A673 (cell line): ENCODE measurements around the gene ZNF761. TPM values are rescaled to one million over a fixed set of nuclear protein-coding genes. Genes with fewer than 3 reads are reported as not detected.

Experiments
- BruUV-seq: library from RNA; stranded (reverse); fragments of 400-500 nt; replicated peaks from 2 replicates; lab custom pipeline; 2021; lab: Mats Ljungman, UMichigan
- CTCF ChIA-PET: fragments of 300-600 bp; sonication (Branson Sonifier 250); formaldehyde crosslinking; loops from one replicate; lab custom pipeline; 2022; ENCODE audit warnings: antibody characterized with exemption; lab: Charles Lee
- POLR2A ChIA-PET: fragments of 300-600 bp; sonication (Branson Sonifier 250); formaldehyde crosslinking; loops from one replicate; lab custom pipeline; 2022; ENCODE audit warnings: antibody characterized with exemption; ENCODE audit not compliant: low non-redundant PET; lab: Charles Lee
- DNase-seq: peaks from one replicate; pipeline ENCODE4 v3.0.0-alpha.2; 2015; ENCODE audit warnings: low spot score
- H3K27ac ChIP-seq: fragments of 200-600 bp; sonication (generic); 2 replicates; pipeline ENCODE4 v1.5.1; 2016; ENCODE audit warnings: mixed run types, low read depth, mild to moderate bottlenecking, mixed read lengths, antibody characterized with exemption, low read length; ENCODE audit not compliant: poor library complexity, severe bottlenecking
- H3K27me3 ChIP-seq: fragments of 200-600 bp; sonication (generic); replicated peaks from 2 replicates; pipeline ENCODE4 v1.6.1; 2017; ENCODE audit warnings: mixed run types, low read depth, mild to moderate bottlenecking, mixed read lengths, antibody characterized with exemption, low read length; ENCODE audit not compliant: insufficient read depth, poor library complexity
- H3K36me3 ChIP-seq: fragments of 200-600 bp; sonication (generic); 2 replicates; pipeline ENCODE4 v1.6.1; 2016; ENCODE audit warnings: mixed run types, mild to moderate bottlenecking, mixed read lengths, antibody characterized with exemption, low read length; ENCODE audit not compliant: insufficient read depth, poor library complexity, severe bottlenecking
- H3K4me1 ChIP-seq: fragments of 200-600 bp; sonication (generic); 2 replicates; pipeline ENCODE4 v1.6.1; 2017; ENCODE audit warnings: mixed run types, mild to moderate bottlenecking, mixed read lengths, antibody characterized with exemption, low read length; ENCODE audit not compliant: insufficient read depth, poor library complexity, severe bottlenecking
- H3K4me3 ChIP-seq: fragments of 200-600 bp; sonication (generic); 2 replicates; pipeline ENCODE4 v1.5.1; 2016; ENCODE audit warnings: low read depth, mixed run types, mild to moderate bottlenecking, mixed read lengths, low read length; ENCODE audit not compliant: poor library complexity, severe bottlenecking
- H3K9me3 ChIP-seq: fragments of 200-600 bp; sonication (generic); 2 replicates; pipeline ENCODE4 v1.6.1; 2016; ENCODE audit warnings: mixed run types, low read depth, mild to moderate bottlenecking, mixed read lengths, antibody characterized with exemption, low read length; ENCODE audit not compliant: poor library complexity, severe bottlenecking
- EZH2 ChIP-seq: fragments of 200-600 bp; sonication (generic); IDR thresholded peaks from 2 replicates; pipeline ENCODE4 v1.6.1; 2017; ENCODE audit warnings: borderline replicate concordance, low read depth, mild to moderate bottlenecking, mixed read lengths, antibody characterized with exemption, low read length; ENCODE audit not compliant: poor library complexity, severe bottlenecking
- intact Hi-C: fragments of 100-400 bp; cut with micrococcal nuclease; formaldehyde crosslinking; loops from one replicate; pipeline ENCODE4 v1.10.0; 2022; ENCODE audit not compliant: unreplicated experiment
- total RNA-seq: library from RNA; stranded (reverse); gene quantifications from 2 replicates; pipeline ENCODE4 v1.2.3, GENCODE V29; 2021
- TF ChIP-seq, protein P1 (sequence below): fragments of 300-800, 200-600 bp; sonication (generic); conservative IDR thresholded peaks from 2 replicates; pipeline ENCODE4 v1.5.1; 2017; ENCODE audit warnings: low read depth, mild to moderate bottlenecking, antibody characterized with exemption, low read length, moderate library complexity, mixed read lengths

Gene ZNF761
- total RNA-seq, 1 experiment from 2014 or later = 13.1 TPM

DNA sequence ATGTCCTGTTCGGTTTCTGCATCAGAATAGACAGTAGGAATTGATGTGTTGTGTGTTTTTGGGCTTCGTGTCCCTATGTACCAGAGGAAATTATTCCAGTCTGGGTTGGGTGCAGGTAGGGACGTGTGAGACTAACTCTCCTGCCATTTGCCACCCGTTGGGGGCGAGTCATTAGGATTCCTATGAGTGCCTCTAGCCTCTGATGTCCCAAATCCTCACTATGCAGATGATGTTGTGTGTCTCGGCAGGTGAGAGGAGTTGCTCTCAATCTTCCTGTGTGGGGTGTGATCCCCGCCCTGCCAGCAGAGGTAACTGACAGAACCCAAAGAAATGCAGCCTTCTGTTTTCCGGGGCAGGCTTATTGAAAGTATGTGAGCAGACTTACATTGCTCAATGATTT lies 74.9 kb downstream of the ZNF761 start:
- no peak for DNase-seq
- H3K4me1 ChIP-seq = no peaks in the 10 kb centered on the region
- no peaks in the 10 kb centered on the region for H3K9me3 ChIP-seq
- H3K36me3 ChIP-seq = no peaks in the 10 kb centered on the region
- BruUV-seq = no TSS peak
- ChIA-PET CTCF (no interaction called here), POLR2A (no interaction called here)
- H3K4me3 ChIP-seq = no peak overlapping the region
- intact Hi-C loops = no loop called here
- no peak for TF ChIP-seq EZH2
- TF ChIP-seq, protein P1, sequence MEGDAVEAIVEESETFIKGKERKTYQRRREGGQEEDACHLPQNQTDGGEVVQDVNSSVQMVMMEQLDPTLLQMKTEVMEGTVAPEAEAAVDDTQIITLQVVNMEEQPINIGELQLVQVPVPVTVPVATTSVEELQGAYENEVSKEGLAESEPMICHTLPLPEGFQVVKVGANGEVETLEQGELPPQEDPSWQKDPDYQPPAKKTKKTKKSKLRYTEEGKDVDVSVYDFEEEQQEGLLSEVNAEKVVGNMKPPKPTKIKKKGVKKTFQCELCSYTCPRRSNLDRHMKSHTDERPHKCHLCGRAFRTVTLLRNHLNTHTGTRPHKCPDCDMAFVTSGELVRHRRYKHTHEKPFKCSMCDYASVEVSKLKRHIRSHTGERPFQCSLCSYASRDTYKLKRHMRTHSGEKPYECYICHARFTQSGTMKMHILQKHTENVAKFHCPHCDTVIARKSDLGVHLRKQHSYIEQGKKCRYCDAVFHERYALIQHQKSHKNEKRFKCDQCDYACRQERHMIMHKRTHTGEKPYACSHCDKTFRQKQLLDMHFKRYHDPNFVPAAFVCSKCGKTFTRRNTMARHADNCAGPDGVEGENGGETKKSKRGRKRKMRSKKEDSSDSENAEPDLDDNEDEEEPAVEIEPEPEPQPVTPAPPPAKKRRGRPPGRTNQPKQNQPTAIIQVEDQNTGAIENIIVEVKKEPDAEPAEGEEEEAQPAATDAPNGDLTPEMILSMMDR = no peak
- H3K27me3 ChIP-seq = peaks cover 4% of the 10 kb centered on the region
- no peak overlapping the region for H3K27ac ChIP-seq

Other genes with a start within 250 kb of the ZNF761 start
- 1.2 and 1.5 TPM in 2 replicates for gene ZNF665, start 238.6 kb upstream of the ZNF761 start, total RNA-seq
- gene ZNF677, start 177.1 kb upstream of the ZNF761 start, total RNA-seq = 5.4 and 6.1 TPM in 2 replicates
- not detected in 2 replicates for gene VN1R2, start 173.7 kb upstream of the ZNF761 start, total RNA-seq
- not detected in 2 replicates for gene VN1R4, start 164.3 kb upstream of the ZNF761 start, total RNA-seq
- gene ZNF845, start 98.2 kb upstream of the ZNF761 start, total RNA-seq = 7.7 and 8.6 TPM in 2 replicates
- gene ZNF525, start 66.3 kb upstream of the ZNF761 start, total RNA-seq = 8.7 and 9.2 TPM in 2 replicates
- gene ZNF765, start 36.8 kb upstream of the ZNF761 start, total RNA-seq = 7.3 and 10.4 TPM in 2 replicates
- gene ZNF813, start 35.7 kb downstream of the ZNF761 start, total RNA-seq = 5.6 and 8.0 TPM in 2 replicates
- gene ZNF331, start 106.2 kb downstream of the ZNF761 start, total RNA-seq = 25.8 and 29.8 TPM in 2 replicates
- not detected in 2 replicates for gene DPRX, start 200.0 kb downstream of the ZNF761 start, total RNA-seq